ENCODE measurements around the gene IFNK.
A peak's percentile ranks its signal among the peaks of the same experiment; 100 is the strongest.

The IFNK gene

DNA sequence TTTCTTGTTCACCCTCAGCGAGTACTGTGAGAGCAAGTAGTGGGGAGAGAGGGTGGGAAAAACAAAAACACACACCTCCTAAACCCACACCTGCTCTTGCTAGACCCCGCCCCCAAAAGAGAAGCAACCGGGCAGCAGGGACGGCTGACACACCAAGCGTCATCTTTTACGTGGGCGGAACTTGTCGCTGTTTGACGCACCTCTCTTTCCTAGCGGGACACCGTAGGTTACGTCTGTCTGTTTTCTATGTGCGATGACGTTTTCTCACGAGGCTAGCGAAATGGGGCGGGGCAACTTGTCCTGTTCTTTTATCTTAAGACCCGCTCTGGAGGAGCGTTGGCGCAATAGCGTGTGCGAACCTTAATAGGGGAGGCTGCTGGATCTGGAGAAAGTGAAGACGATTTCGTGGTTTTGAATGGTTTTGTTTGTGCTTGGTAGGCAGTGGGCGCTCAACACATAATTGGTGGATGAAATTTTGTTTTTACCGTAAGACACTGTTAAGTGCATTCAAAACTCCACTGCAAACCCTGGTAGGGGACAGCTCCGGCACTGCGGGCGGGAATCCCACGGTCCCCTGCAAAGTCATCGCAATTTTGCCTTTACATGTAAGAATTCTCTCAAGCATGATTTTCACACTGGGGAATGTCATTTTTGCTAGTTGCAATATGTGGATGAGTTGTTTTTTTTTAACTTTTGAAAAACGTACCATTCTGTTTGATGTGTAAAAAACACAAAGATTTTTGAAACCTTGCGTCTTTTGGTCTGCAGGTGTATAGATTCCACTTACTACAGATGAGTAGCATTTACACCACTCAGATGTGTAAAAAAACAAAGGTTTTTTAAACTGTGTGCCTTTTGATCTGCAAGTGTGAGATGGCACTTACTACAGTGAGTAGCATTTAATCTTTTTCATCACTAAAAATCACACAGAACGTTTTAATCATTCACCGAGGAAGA lies 49.8 kb downstream of the IFNK start:
- peak; percentile 96 for DNase-seq

All from NK-92 treated with Interleukin-12 subunit alpha and Interleukin-12 subunit beta, amount 100 ng/mL, for 24 hours (cell line).